Uterus (tissue), 4 donors: Measurements from ENCODE around the gene EPHA2. TPM values are rescaled to one million over a fixed set of nuclear protein-coding genes. Genes with fewer than 3 reads are reported as not detected.

ENCODE experiments used
- DNase-seq, 2 donors: peaks; one replicate each; pipeline ENCODE4 v3.0.0-alpha.2; 2019 to 2020
- H3K27ac ChIP-seq, 2 donors: fragments of 200-600 bp; sonication (generic); 1 replicate in 1 of 2; 2 replicates in 1 of 2; pipeline ENCODE4 v1.5.1; 2016 to 2018
- H3K27me3 ChIP-seq, 2 donors: fragments of 200-600 bp; sonication (generic); one replicate each; pipeline ENCODE4 v1.5.1; 2018 to 2019; ENCODE audit warnings: control low read depth in 1 of 2
- H3K36me3 ChIP-seq, 2 donors: fragments of 200-600 bp; sonication (generic); one replicate each; pipeline ENCODE4 v1.5.1; 2019; ENCODE audit warnings: control low read depth in 1 of 2
- H3K4me1 ChIP-seq, 2 donors: fragments of 200-600 bp; sonication (generic); one replicate each; pipeline ENCODE4 v1.5.1; 2018 to 2019; ENCODE audit warnings: control low read depth in 1 of 2
- H3K4me3 ChIP-seq, 2 donors: fragments of 200-600 bp; sonication (generic); 1 replicate in 1 of 2; 2 replicates in 1 of 2; pipeline ENCODE4 v1.5.1; 2018 to 2019; ENCODE audit warnings: mild to moderate bottlenecking in 1 of 2
- H3K9me3 ChIP-seq, 2 donors: fragments of 200-600 bp; sonication (generic); one replicate each; pipeline ENCODE4 v1.5.1; 2019; ENCODE audit warnings: control low read depth in 1 of 2
- CTCF ChIP-seq, 4 experiments: fragments of 200-600 bp in 2 of 4; fragments of 450-650 bp in 2 of 4; sonication (generic) in 2 of 4; IDR thresholded peaks; one replicate each; pipeline ENCODE4 v1.5.1; 2016 to 2019; ENCODE audit warnings: antibody characterized with exemption in 4 of 4, mild to moderate bottlenecking in 2 of 4, moderate library complexity in 1 of 4
- POLR2A ChIP-seq, 2 donors: fragments of 450-650 bp; IDR thresholded peaks; one replicate each; pipeline ENCODE4 v1.6.1; 2016; ENCODE audit warnings: antibody characterized with exemption in 2 of 2, mild to moderate bottlenecking in 1 of 2, moderate library complexity in 1 of 2
- intact Hi-C: fragments of 100-400 bp; cut with DNase I; formaldehyde crosslinking; loops from one replicate; pipeline ENCODE4 v1.15.1; 2023; ENCODE audit warnings: low total_unique reads
- total RNA-seq, 4 donors: library from RNA; depleted of rRNA in 3 of 4; stranded (reverse); fragments of >200 nt in 3 of 4; gene quantifications; one replicate each; pipeline versions ENCODE4 v1.1.0 to v1.2.4, GENCODE V29; 2014 to 2023
- donor health status: DM: yes; HTN: yes; CAD: no.

The EPHA2 gene
- total RNA-seq, 4 donors from 2014 or later = 2.4 to 32.9 (median 16.3) TPM

- intact Hi-C loops = no loop called here
- no peak overlapping the region for H3K4me3 ChIP-seq
- H3K4me1 ChIP-seq = peaks cover 0 to 10% of the 10 kb centered on the region in 2 donors
- H3K9me3 ChIP-seq = no peaks in the 10 kb centered on the region
- TF ChIP-seq POLR2A (IDR thresholded peaks at IDR 0.05) (no peak), CTCF (IDR thresholded peaks at IDR 0.05) (no peak)
- H3K36me3 ChIP-seq = no peaks in the 10 kb centered on the region
- DNase-seq = no peak
- H3K27ac ChIP-seq = no peak overlapping the region
- H3K27me3 ChIP-seq = no peaks in the 10 kb centered on the region
Observed at GRCh38 chr1:16116625-16117024, 39.2 kb downstream of the EPHA2 start.

GRCh38 chr1:16116002-16116401 lies 39.9 kb downstream of the EPHA2 start:
- Histone ChIP-seq H3K4me3 (no peak overlapping the region), H3K27me3 (no peaks in the 10 kb centered on the region), H3K9me3 (no peaks in the 10 kb centered on the region), H3K36me3 (no peaks in the 10 kb centered on the region), H3K4me1 (peaks cover 0 to 10% of the 10 kb centered on the region in 2 donors), H3K27ac (no peak overlapping the region)
- no peak for DNase-seq
- no peak for TF ChIP-seq CTCF (IDR thresholded peaks at IDR 0.05)
- no peak for TF ChIP-seq POLR2A (IDR thresholded peaks at IDR 0.05)
- intact Hi-C loops = no loop called here

- H3K27me3 ChIP-seq = no peaks in the 10 kb centered on the region
- H3K4me1 ChIP-seq = peaks cover 0 to 10% of the 10 kb centered on the region in 2 donors
- intact Hi-C loops = no loop called here
- H3K27ac ChIP-seq = no peak overlapping the region
- DNase-seq = no peak
- no peak for TF ChIP-seq POLR2A (IDR thresholded peaks at IDR 0.05)
- no peak for TF ChIP-seq CTCF (IDR thresholded peaks at IDR 0.05)
- H3K36me3 ChIP-seq = no peaks in the 10 kb centered on the region
- no peaks in the 10 kb centered on the region for H3K9me3 ChIP-seq
- no peak overlapping the region for H3K4me3 ChIP-seq
Observed at GRCh38 chr1:16115468-16115983, 40.3 kb downstream of the EPHA2 start.

- intact Hi-C loops = no loop called here
- Histone ChIP-seq H3K9me3 (no peaks in the 10 kb centered on the region), H3K4me3 (no peak overlapping the region), H3K27me3 (no peaks in the 10 kb centered on the region), H3K36me3 (no peaks in the 10 kb centered on the region), H3K4me1 (peaks cover 0 to 10% of the 10 kb centered on the region in 2 donors), H3K27ac (no peak overlapping the region)
- no peak for DNase-seq
- TF ChIP-seq POLR2A (IDR thresholded peaks at IDR 0.05) (no peak), CTCF (IDR thresholded peaks at IDR 0.05) (no peak)
Observed at GRCh38 chr1:16114527-16115467, 41.1 kb downstream of the EPHA2 start.
